ENCODE measurements around the gene SLC6A8.
"Not testable (repeated sequence)": the region's sequence is repeated elsewhere in the genome, so short reads cannot be mapped to it uniquely, and the experiment has no call there.

Gene SLC6A8

GRCh38 chrX:153692611-153693156 is 5.0 kb downstream of the SLC6A8 start:
- no peak for TF ChIP-seq CTBP1 (IDR thresholded peaks at IDR 0.05; ENCODE audit: borderline replicate concordance)
- TF ChIP-seq HDGF (IDR thresholded peaks at IDR 0.05; ENCODE audit: borderline replicate concordance) = no peak
- TF ChIP-seq SUZ12 (IDR thresholded peaks at IDR 0.05) = no peak
- no peak for TF ChIP-seq L3MBTL2 (conservative IDR thresholded peaks at IDR 0.05)
- no peak for TF ChIP-seq PKNOX1 (IDR thresholded peaks at IDR 0.05)
- TF ChIP-seq FOXK2 (IDR thresholded peaks at IDR 0.05) = no peak
- no peak for TF ChIP-seq BHLHE40 (IDR thresholded peaks at IDR 0.05; ENCODE audit: borderline replicate concordance)
- no peak for TF ChIP-seq SP1 (IDR thresholded peaks at IDR 0.05)
- TF ChIP-seq NFRKB (IDR thresholded peaks at IDR 0.05) = no peak
- TF ChIP-seq ELF4 (IDR thresholded peaks at IDR 0.05) = no peak
- no peak for TF ChIP-seq FOXA1 (IDR thresholded peaks at IDR 0.05)
- no peak for TF ChIP-seq ZNF384 (IDR thresholded peaks at IDR 0.05)
- TF ChIP-seq LEF1 (IDR thresholded peaks at IDR 0.05; ENCODE audit: borderline replicate concordance) = no peak
- no peak for TF ChIP-seq FOXM1 (IDR thresholded peaks at IDR 0.05; ENCODE audit: borderline replicate concordance)
- TF ChIP-seq ARNT (IDR thresholded peaks at IDR 0.05) = no peak
- DNase-seq (ENCODE audit: extremely low spot score) = no peak
- POLR2A ChIA-PET = no interaction called here
- CTCF ChIA-PET = interaction anchor here (1.2 kb wide), 1 partner anchor 15 kb away, joined by 4 read pairs; no protein-coding TSS in a partner anchor

- POLR2A ChIA-PET = no interaction called here
Measured at GRCh38 chrX:153693216-153694086, 5.7 kb downstream of the SLC6A8 start.

GRCh38 chrX:153694256-153694655 is 6.5 kb downstream of the SLC6A8 start:
- DNase-seq (ENCODE audit: extremely low spot score); POLR2A ChIA-PET; CTCF ChIA-PET: not testable (repeated sequence)

More at GRCh38 chrX:153693216-153694086, 5.7 kb downstream of the SLC6A8 start:
- CTCF ChIA-PET = interaction anchor here (1.2 kb wide), 1 partner anchor 15 kb away, joined by 4 read pairs; no protein-coding TSS in a partner anchor
- DNase-seq (ENCODE audit: extremely low spot score) = no peak
- no peak for TF ChIP-seq PKNOX1 (IDR thresholded peaks at IDR 0.05)
- TF ChIP-seq TARDBP (IDR thresholded peaks at IDR 0.05) = no peak
- no peak for TF ChIP-seq L3MBTL2 (conservative IDR thresholded peaks at IDR 0.05)
- no peak for TF ChIP-seq NFRKB (IDR thresholded peaks at IDR 0.05)
- TF ChIP-seq SUZ12 (IDR thresholded peaks at IDR 0.05) = no peak
- TF ChIP-seq ARNT (IDR thresholded peaks at IDR 0.05) = no peak
- no peak for TF ChIP-seq BHLHE40 (IDR thresholded peaks at IDR 0.05; ENCODE audit: borderline replicate concordance)
- TF ChIP-seq CTBP1 (IDR thresholded peaks at IDR 0.05; ENCODE audit: borderline replicate concordance) = no peak
- no peak for TF ChIP-seq LEF1 (IDR thresholded peaks at IDR 0.05; ENCODE audit: borderline replicate concordance)
- no peak for TF ChIP-seq FOXM1 (IDR thresholded peaks at IDR 0.05; ENCODE audit: borderline replicate concordance)
- no peak for TF ChIP-seq SP1 (IDR thresholded peaks at IDR 0.05)
- TF ChIP-seq FOXK2 (IDR thresholded peaks at IDR 0.05) = no peak
- no peak for TF ChIP-seq ELF4 (IDR thresholded peaks at IDR 0.05)
- TF ChIP-seq HDGF (IDR thresholded peaks at IDR 0.05; ENCODE audit: borderline replicate concordance) = no peak

- no peak for DNase-seq (ENCODE audit: extremely low spot score)
- TF ChIP-seq TARDBP (IDR thresholded peaks at IDR 0.05) (no peak), ZNF384 (IDR thresholded peaks at IDR 0.05) (no peak), L3MBTL2 (conservative IDR thresholded peaks at IDR 0.05) (no peak), PKNOX1 (IDR thresholded peaks at IDR 0.05) (no peak), FOXA1 (IDR thresholded peaks at IDR 0.05) (no peak), SUZ12 (IDR thresholded peaks at IDR 0.05) (no peak), ELF4 (IDR thresholded peaks at IDR 0.05) (no peak), SP1 (IDR thresholded peaks at IDR 0.05) (no peak), HDGF (IDR thresholded peaks at IDR 0.05; ENCODE audit: borderline replicate concordance) (no peak), FOXM1 (IDR thresholded peaks at IDR 0.05; ENCODE audit: borderline replicate concordance) (no peak), ARNT (IDR thresholded peaks at IDR 0.05) (no peak), BHLHE40 (IDR thresholded peaks at IDR 0.05; ENCODE audit: borderline replicate concordance) (no peak), CTBP1 (IDR thresholded peaks at IDR 0.05; ENCODE audit: borderline replicate concordance) (no peak), LEF1 (IDR thresholded peaks at IDR 0.05; ENCODE audit: borderline replicate concordance) (no peak)
- ChIA-PET POLR2A (no interaction called here), CTCF (no interaction called here)
Measured at GRCh38 chrX:153694687-153695270, 7.1 kb downstream of the SLC6A8 start.

GRCh38 chrX:153696100-153696499 is 8.4 kb downstream of the SLC6A8 start:
- ChIA-PET CTCF (no interaction called here), POLR2A (no interaction called here)
- TF ChIP-seq L3MBTL2 (conservative IDR thresholded peaks at IDR 0.05) = no peak
- no peak for TF ChIP-seq FOXK2 (IDR thresholded peaks at IDR 0.05)
- TF ChIP-seq ZNF384 (IDR thresholded peaks at IDR 0.05) = no peak
- TF ChIP-seq FOXA1 (IDR thresholded peaks at IDR 0.05) = no peak
- no peak for TF ChIP-seq LEF1 (IDR thresholded peaks at IDR 0.05; ENCODE audit: borderline replicate concordance)
- DNase-seq (ENCODE audit: extremely low spot score) = no peak

GRCh38 chrX:153696538-153696937 is 8.8 kb downstream of the SLC6A8 start:
- POLR2A ChIA-PET; CTCF ChIA-PET; DNase-seq (ENCODE audit: extremely low spot score): not testable (repeated sequence)

- POLR2A ChIA-PET; CTCF ChIA-PET; DNase-seq (ENCODE audit: extremely low spot score): not testable (repeated sequence)
Measured at GRCh38 chrX:153696986-153697722, 9.4 kb downstream of the SLC6A8 start.

All from HEK293T (cell line).